GM18505 (cell line): Measurements from ENCODE around the gene BCHE.

ENCODE experiments used
- ATAC-seq: cut with Tn5 transposase; IDR thresholded peaks from one replicate; pipeline ENCODE4 v1.9.1; 2021; ENCODE audit not compliant: unreplicated experiment
- POLR2A ChIP-seq: IDR thresholded peaks from 4 replicates; pipeline ENCODE4 v1.6.1; 2011; ENCODE audit warnings: borderline replicate concordance; ENCODE audit not compliant: insufficient read depth, insufficient read length; ENCODE audit errors: extremely low read depth

The BCHE gene

DNA sequence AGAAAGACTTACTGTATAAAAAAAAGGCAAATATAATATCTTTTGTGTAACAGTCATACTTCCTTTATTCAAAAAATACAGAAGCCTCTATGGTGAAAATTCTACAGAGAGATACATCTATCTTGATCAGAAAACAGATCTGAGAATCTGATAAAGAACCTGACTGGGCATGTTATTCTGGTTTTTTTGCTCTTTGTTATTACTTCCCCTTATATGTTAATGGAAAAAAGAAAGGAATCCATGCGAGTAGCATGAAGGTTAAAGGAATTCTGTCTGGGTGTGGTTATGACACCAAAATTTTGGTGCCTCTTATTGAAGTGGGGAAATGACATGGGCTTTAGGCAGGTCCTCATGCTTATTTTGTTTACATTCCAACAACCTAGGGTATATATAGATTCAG, 81.7 kb downstream of the BCHE start:
- no peak for ATAC-seq
- TF ChIP-seq POLR2A, result no peak

DNA sequence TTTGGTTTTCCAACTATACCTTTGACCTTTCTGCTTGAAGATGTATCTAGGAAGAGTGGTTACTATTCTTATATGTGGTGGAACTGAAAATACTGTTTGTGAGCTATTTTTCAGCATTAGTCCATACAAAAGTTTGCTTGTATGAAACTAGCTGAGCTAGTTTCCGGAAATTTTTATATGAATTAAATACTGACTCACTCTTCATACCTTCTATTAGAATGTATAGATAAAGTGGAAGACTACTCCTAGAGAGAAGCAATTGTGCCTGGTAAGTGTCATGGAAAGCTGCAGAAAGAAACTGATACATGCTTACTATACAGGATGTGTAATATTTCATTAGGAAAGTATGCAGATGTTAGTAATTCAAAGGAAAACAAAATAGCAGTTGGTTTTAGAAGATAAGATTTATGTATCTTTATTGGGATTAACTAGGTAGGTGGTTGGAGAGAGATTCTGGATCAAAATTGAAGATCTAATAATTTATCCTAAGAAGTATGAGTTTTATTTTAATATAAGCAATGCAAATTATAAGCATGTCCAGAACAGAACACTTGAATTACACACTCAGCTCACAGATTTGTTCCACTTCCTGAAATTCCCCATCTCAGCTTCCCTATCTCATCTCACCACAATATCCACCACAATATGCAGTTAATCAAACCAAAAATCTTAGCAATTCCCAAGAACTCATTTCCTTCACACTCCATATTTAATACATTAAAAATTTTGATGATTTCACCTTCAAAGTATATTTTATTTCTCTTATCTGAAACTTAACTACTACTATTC, 82.8 kb downstream of the BCHE start:
- TF ChIP-seq POLR2A, result no peak
- ATAC-seq, result no peak

DNA sequence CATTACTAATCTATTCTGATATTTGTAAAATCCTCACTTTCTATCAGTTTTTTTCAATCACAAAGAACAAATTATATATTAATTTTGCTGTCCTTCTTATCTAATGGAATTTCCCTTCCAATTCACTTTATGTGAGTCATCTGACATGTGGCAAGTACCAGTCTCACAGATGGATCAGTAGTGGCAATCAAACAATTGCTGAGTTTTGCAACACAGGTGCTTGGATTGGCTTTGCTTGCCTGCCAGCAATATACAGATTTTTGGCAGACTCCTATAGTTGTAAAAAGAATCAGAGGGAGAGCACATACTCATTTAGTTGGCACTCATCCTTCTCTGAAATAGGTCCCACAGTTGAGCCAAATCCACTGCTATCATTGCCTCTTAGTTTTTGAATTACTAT, 83.7 kb downstream of the BCHE start:
- ATAC-seq, result no peak
- TF ChIP-seq POLR2A, result no peak

GRCh38 chr3:165751637-165752036, 85.6 kb downstream of the BCHE start:
- no peak for TF ChIP-seq POLR2A
- ATAC-seq, result no peak

GRCh38 chr3:165749821-165750220, 87.4 kb downstream of the BCHE start:
- no peak for ATAC-seq
- no peak for TF ChIP-seq POLR2A

DNA sequence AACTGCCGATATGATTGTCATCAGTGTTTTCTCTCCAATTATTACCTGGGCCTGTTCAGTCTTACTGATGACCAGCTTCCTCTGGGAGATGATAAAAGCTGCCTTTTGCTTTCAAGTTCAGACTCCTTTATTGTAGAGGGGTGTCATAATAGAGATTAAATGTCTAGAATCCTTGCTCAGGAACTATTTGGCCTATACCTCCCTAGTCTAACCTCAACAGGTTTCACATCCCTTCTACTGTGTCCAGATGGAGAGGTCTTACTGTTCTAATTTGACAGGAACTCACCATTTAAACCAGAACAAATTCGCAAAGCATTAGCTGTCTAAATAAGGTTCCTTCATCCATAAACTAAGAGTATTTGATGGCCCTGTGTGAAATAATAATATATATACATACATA, 88.0 kb downstream of the BCHE start:
- TF ChIP-seq POLR2A, result no peak
- no peak for ATAC-seq

DNA sequence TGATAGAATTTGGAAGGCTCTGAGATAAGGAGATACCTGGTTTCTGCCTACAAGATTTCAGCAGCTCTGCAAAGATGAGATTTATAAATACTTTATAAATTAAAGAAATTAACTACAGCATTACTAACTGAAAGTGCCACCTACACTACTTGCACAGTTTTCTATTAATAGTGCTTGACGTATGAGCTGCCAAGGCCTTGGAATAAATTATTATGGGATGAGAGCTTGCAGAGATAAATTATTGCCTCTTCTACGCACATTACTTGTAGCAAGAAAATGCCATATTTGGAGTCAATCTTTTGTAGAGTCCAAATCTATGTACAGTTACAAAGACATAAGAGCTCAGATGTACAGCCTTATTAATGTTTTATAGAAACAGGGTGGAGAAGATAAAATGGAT, 89.1 kb downstream of the BCHE start:
- no peak for TF ChIP-seq POLR2A
- no peak for ATAC-seq

DNA sequence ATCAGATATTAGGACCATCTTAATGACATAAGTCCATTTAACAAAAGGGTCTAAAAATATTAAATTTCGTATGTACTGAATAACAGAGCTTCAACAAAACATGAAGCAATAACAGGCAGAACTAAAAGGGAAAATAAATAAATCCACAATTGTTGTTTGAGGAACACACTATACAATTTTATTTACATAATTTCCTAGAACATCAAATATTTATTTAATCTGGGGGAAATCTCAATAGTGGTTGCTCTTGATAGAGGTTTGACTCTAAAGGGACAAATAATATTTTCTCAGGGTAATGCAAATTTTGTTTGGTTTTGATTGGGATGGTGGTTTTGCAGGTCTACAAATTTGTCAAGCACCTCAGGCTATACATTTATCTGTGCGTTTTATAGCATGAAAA, 90.3 kb downstream of the BCHE start:
- no peak for ATAC-seq
- TF ChIP-seq POLR2A, result no peak

DNA sequence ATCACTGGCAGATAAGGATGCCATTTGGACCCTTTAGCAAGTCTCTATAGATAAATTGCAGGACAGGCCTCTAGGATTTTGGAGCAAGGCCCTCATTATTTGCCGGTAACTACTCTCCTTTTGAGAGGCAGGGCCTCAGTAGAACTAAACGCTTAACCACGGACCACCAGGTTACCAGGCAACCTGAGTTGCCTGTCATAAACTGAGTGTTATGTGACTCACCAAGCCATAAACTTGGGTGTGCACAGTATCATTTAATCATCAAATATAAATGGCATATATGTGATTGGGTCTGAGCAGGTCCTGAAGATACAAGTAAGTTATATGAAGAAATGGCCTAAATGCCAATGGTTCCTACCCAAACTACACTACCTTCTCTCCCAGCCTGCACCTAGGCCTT, 93.2 kb downstream of the BCHE start:
- ATAC-seq, result no peak
- no peak for TF ChIP-seq POLR2A

DNA sequence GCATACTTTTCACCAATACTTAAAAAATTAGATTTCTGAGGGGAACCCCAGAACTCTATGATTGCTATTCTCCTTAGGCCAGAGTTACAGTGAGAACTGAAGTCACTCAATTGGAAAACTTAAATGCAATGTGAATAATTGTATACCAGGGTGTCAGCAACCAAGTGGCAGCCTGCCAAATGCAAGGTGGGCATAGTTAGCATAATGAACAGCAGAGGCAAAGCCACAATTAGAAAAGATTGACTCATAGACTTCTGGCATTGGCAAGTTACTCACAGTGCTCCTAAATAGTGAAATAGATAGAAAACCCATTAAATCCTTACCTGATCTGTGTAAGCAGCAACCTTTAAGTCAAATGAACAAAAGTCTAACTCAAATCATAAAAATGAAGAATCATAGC, 94.9 kb downstream of the BCHE start:
- no peak for ATAC-seq
- TF ChIP-seq POLR2A, result no peak

DNA sequence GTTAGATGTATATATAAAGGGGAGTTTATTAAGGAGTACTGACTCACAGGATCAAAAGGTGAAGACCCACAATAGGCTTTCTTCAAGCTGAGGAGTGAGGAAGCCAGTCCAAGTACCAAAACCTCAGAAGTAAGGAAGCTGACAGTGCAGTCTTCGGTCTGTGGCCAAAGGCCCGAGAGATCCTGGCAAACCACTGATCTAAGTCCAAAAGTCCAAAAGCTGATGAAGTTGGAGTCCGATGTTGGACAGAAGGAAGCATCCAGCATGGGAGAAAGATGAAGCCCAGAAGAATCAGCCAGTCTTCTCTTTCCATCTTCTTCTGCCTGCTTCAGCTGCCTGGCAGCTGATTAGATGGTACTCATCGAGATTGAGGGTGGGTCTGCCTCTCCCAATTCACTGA, 107.5 kb downstream of the BCHE start:
- no peak for ATAC-seq
- TF ChIP-seq POLR2A, result no peak

- ATAC-seq, result no peak
- no peak for TF ChIP-seq POLR2A
These were observed 108.3 kb downstream of the BCHE start for GRCh38 chr3:165728924-165729323.

DNA sequence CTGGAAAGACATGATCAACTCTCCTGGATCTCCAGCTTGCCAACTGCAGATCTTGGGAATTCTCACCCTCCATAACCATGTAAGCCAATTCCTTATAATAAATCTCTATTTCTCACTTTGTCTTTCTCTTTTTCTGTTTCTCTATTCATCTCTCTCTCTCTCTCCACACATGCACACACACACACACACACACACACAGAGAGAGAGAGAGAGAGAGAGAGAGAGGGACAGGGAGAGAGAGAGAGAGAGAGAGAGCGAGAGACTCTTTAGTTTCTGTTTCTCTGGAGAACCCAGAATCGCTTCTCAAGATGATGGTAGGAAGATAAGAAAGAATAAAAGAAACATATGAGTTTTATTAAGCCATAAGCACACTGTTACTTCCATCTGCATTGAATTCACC, 111.9 kb downstream of the BCHE start:
- no peak for TF ChIP-seq POLR2A
- no peak for ATAC-seq
